B cell (primary cell): ENCODE results near the gene ZRANB3. TPM values are rescaled to one million over a fixed set of nuclear protein-coding genes. Genes with fewer than 3 reads are reported as not detected.

Source experiments
- ATAC-seq: fragments of 200-7000 bp; cut with Tn5 transposase; one replicate; pipeline ENCODE4 v1.10.0; 2021; ENCODE audit warnings: low read depth, mild to moderate bottlenecking, moderate number of reproducible peaks, moderate library complexity
- CTCF ChIA-PET: fragments of 350-600 bp; sonication (Branson Sonifier 250); formaldehyde crosslinking; loops from one replicate; lab custom pipeline; 2021; ENCODE audit warnings: antibody characterized with exemption, inconsistent platforms; lab: Charles Lee
- POLR2A ChIA-PET: fragments of 350-600 bp; sonication (Branson Sonifier 250); formaldehyde crosslinking; loops from one replicate; lab custom pipeline; 2021; ENCODE audit warnings: antibody characterized with exemption; lab: Charles Lee
- DNase-seq: peaks from one replicate; pipeline ENCODE4 v3.0.0; 2013
- H2AFZ ChIP-seq: 2 replicates; pipeline ENCODE4 v1.6.1; 2012; ENCODE audit warnings: mild to moderate bottlenecking, low read depth, low read length; ENCODE audit not compliant: insufficient read depth, poor library complexity, severe bottlenecking
- H3K27ac ChIP-seq, 2 donors: 1 replicate in 1 of 2; 2 replicates in 1 of 2; pipeline ENCODE4 v1.5.1; 2012 to 2013; ENCODE audit warnings: low read length in 2 of 2, mild to moderate bottlenecking in 2 of 2, moderate library complexity in 1 of 2
- H3K27me3 ChIP-seq, 4 experiments: fragments of 200-600 bp in 1 of 4; sonication (generic) in 1 of 4; replicated peaks in 1 of 4; 1 replicate in 2 of 4; 2 replicates in 2 of 4; pipeline versions ENCODE4 v1.6.1 to v1.7.0; 2013 to 2016; ENCODE audit warnings: low read length in 3 of 4, mild to moderate bottlenecking in 2 of 4, mixed read lengths in 1 of 4, moderate library complexity in 1 of 4; ENCODE audit not compliant: insufficient read depth in 4 of 4, control insufficient read depth in 3 of 4; ENCODE audit errors: control extremely low read depth in 1 of 4
- H3K36me3 ChIP-seq, 2 experiments: replicated peaks in 1 of 2; 1 replicate in 1 of 2; 2 replicates in 1 of 2; pipeline versions ENCODE4 v1.6.1 to v1.7.1; 2013; ENCODE audit warnings: low read length in 1 of 2; ENCODE audit not compliant: insufficient read depth in 2 of 2, control insufficient read depth in 1 of 2; ENCODE audit errors: control extremely low read depth in 1 of 2, extremely low read depth in 1 of 2
- H3K4me1 ChIP-seq, 2 donors: fragments of 200-600 bp in 1 of 2; sonication (generic) in 1 of 2; 1 replicate in 1 of 2; 2 replicates in 1 of 2; pipeline versions ENCODE4 v1.5.1 to v1.6.1; 2013 to 2017; ENCODE audit warnings: low read length in 2 of 2; ENCODE audit not compliant: control insufficient read depth in 2 of 2, insufficient read depth in 2 of 2
- H3K4me2 ChIP-seq: replicated peaks from 2 replicates; pipeline ENCODE3; 2012; ENCODE audit warnings: mild to moderate bottlenecking, low read depth, low read length; ENCODE audit not compliant: poor library complexity, severe bottlenecking
- H3K4me3 ChIP-seq, 5 experiments: fragments of 200-600 bp in 1 of 5; sonication (generic) in 1 of 5; 1 replicate in 3 of 5; 2 replicates in 2 of 5; pipeline versions ENCODE4 v1.5.1 to v1.7.0; 2011 to 2016; ENCODE audit warnings: low read length in 4 of 5, mild to moderate bottlenecking in 4 of 5, low read depth in 2 of 5, control low read depth in 1 of 5, moderate library complexity in 1 of 5; ENCODE audit not compliant: insufficient read depth in 1 of 5; ENCODE audit errors: control extremely low read depth in 1 of 5, extremely low read depth in 1 of 5
- H3K79me2 ChIP-seq: fragments of 200-600 bp; sonication (generic); one replicate; pipeline ENCODE4 v1.6.0; 2016; ENCODE audit warnings: low read length; ENCODE audit not compliant: control insufficient read depth, insufficient read depth
- H3K9ac ChIP-seq: fragments of 200-600 bp; sonication (generic); 2 replicates; pipeline ENCODE4 v1.6.1; 2017; ENCODE audit warnings: mild to moderate bottlenecking, low read length, moderate library complexity
- H3K9me3 ChIP-seq, 3 donors: one replicate each; pipeline versions ENCODE4 v1.6.1 to v1.7.1; 2013; ENCODE audit warnings: low read length in 2 of 3; ENCODE audit not compliant: control insufficient read depth in 2 of 3, insufficient read depth in 1 of 3; ENCODE audit errors: control extremely low read depth in 1 of 3
- H4K20me1 ChIP-seq: 2 replicates; pipeline ENCODE4 v1.6.0; 2012; ENCODE audit warnings: mild to moderate bottlenecking, low read length; ENCODE audit not compliant: insufficient read depth, control insufficient read depth, poor library complexity, severe bottlenecking
- H3K27ac Mint-ChIP-seq: one replicate; pipeline ENCODE4 v1.8.0; 2021; ENCODE audit warnings: mixed read lengths
- H3K27me3 Mint-ChIP-seq: one replicate; pipeline ENCODE4 v1.8.0; 2021; ENCODE audit warnings: mixed read lengths
- H3K4me1 Mint-ChIP-seq: one replicate; pipeline ENCODE4 v1.8.0; 2021; ENCODE audit warnings: mixed read lengths
- H3K4me3 Mint-ChIP-seq: one replicate; pipeline ENCODE4 v1.8.0; 2021; ENCODE audit warnings: mixed read lengths
- H3K9me3 Mint-ChIP-seq: one replicate; pipeline ENCODE4 v1.8.0; 2022; ENCODE audit warnings: mixed read lengths; ENCODE audit not compliant: insufficient read depth
- EZH2 ChIP-seq: IDR thresholded peaks from 2 replicates; pipeline ENCODE4 v1.6.1; 2012; ENCODE audit warnings: borderline replicate concordance, low read depth, mild to moderate bottlenecking, moderate library complexity, low read length; ENCODE audit not compliant: insufficient read depth, poor library complexity, severe bottlenecking
- WGBS: methylation state at CpG from one replicate; pipeline ENCODE4 v1.1.5; 2013; ENCODE audit warnings: missing lambda C conversion rate; ENCODE audit not compliant: insufficient coverage; 5-methylcytosine and 5-hydroxymethylcytosine counted together
- intact Hi-C: fragments of 100-400 bp; cut with micrococcal nuclease; formaldehyde crosslinking; loops from one replicate; pipeline ENCODE4 v1.10.0; 2022
- polyA plus RNA-seq: library from polyadenylated mRNA; depleted of rRNA; stranded (reverse); fragments of >200 nt; gene quantifications from 2 replicates; pipeline ENCODE4 v1.2.3, GENCODE V29; 2012
- total RNA-seq, 2 donors: library from RNA; stranded (reverse); fragments of 120-200 nt in 1 of 2; gene quantifications; 1 replicate in 1 of 2; 2 replicates in 1 of 2; pipeline versions ENCODE4 v1.2.3 to v1.2.4, GENCODE V29; 2013 to 2022
- TF ChIP-seq, protein P1 (sequence below): fragments of 200-600 bp; IDR thresholded peaks from one replicate; pipeline ENCODE4 v1.8.0; 2022; ENCODE audit warnings: antibody characterized with exemption, mild to moderate bottlenecking

Gene ZRANB3
- total and polyA plus RNA-seq, 2 donors (not counting 1 experiment from before 2014, with no cell fraction given) = 2.4 to 9.8 TPM

DNA sequence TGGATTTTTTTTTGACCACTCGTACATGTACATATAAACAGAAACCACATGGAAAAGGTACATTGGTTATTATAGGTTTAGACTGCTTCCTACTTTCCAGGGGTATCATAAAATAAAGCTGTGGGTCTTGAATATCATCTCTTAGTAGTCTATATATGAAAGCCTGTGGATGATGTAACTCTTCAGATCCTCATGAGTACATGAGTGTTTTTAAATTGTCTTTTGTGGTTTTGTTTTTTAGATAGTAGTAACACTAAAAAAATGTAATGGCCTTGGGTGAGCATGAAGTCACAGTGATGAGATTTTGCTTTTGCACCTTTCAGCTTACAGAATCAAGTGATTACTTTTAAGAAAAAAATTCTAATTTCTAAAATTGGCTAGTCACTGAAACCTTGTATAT lies 398.7 kb downstream of the ZRANB3 start:
- DNase-seq (no peak), ATAC-seq (no peak)
- Mint-ChIP-seq H3K4me1 (no peaks in the 10 kb centered on the region), H3K9me3 (no peaks in the 10 kb centered on the region), H3K27me3 (no peaks in the 10 kb centered on the region), H3K4me3 (no peak overlapping the region), H3K27ac (no peak overlapping the region)
- Histone ChIP-seq H3K4me2 (no peak overlapping the region), H4K20me1 (no peaks in the 10 kb centered on the region), H3K36me3 (peaks cover 20 to 73% of the 10 kb centered on the region in 2 experiments), H3K4me1 (no peaks in the 10 kb centered on the region), H3K4me3 (no peak overlapping the region), H3K9ac (no peak overlapping the region), H3K79me2 (no peaks in the 10 kb centered on the region), H3K27ac (no peak overlapping the region), H3K9me3 (no peaks in the 10 kb centered on the region), H3K27me3 (no peaks in the 10 kb centered on the region), H2AFZ (no peak overlapping the region)
- no CpG with 5 or more reads among the region's 1 CpG for WGBS
- ChIA-PET POLR2A (no interaction called here), CTCF (no interaction called here)
- intact Hi-C loops = no loop called here
- no peak for TF ChIP-seq EZH2
- TF ChIP-seq, protein P1, sequence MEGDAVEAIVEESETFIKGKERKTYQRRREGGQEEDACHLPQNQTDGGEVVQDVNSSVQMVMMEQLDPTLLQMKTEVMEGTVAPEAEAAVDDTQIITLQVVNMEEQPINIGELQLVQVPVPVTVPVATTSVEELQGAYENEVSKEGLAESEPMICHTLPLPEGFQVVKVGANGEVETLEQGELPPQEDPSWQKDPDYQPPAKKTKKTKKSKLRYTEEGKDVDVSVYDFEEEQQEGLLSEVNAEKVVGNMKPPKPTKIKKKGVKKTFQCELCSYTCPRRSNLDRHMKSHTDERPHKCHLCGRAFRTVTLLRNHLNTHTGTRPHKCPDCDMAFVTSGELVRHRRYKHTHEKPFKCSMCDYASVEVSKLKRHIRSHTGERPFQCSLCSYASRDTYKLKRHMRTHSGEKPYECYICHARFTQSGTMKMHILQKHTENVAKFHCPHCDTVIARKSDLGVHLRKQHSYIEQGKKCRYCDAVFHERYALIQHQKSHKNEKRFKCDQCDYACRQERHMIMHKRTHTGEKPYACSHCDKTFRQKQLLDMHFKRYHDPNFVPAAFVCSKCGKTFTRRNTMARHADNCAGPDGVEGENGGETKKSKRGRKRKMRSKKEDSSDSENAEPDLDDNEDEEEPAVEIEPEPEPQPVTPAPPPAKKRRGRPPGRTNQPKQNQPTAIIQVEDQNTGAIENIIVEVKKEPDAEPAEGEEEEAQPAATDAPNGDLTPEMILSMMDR = no peak

DNA sequence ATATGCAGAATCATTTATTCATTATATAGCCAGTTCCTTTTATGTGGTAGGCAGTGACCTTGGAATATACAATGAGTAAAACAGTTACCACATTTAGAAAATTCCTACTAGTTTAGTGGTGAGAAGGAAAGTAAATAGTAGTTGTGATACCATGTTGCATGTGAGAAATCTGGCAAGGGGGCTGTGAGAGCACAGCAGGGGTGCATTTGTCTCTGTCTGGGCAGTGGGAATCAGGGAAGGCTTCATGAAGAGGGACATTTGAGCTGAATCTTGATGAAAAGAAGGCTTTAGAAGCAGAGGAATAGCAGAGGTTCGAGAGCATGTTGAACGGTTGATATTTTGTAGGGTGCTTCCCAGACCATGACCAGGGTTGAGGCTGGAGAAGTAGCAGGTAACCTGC lies 400.3 kb downstream of the ZRANB3 start:
- Histone ChIP-seq H3K9me3 (no peaks in the 10 kb centered on the region), H3K79me2 (no peaks in the 10 kb centered on the region), H3K27me3 (no peaks in the 10 kb centered on the region), H3K4me3 (no peak overlapping the region), H3K27ac (no peak overlapping the region), H2AFZ (no peak overlapping the region), H3K36me3 (peaks cover 20 to 67% of the 10 kb centered on the region in 2 experiments), H3K4me1 (no peaks in the 10 kb centered on the region), H3K4me2 (no peak overlapping the region), H4K20me1 (no peaks in the 10 kb centered on the region), H3K9ac (no peak overlapping the region)
- Mint-ChIP-seq H3K27ac (no peak overlapping the region), H3K4me3 (no peak overlapping the region), H3K27me3 (no peaks in the 10 kb centered on the region), H3K4me1 (no peaks in the 10 kb centered on the region), H3K9me3 (no peaks in the 10 kb centered on the region)
- 75% methylated on average over 2 of the region's 2 CpGs for WGBS
- ATAC-seq = no peak
- DNase-seq = no peak
- intact Hi-C loops = no loop called here
- ChIA-PET CTCF (no interaction called here), POLR2A (no interaction called here)
- TF ChIP-seq, protein P1 = no peak
- TF ChIP-seq EZH2 = no peak
